GM12878 (cell line): ENCODE measurements around the gene SIPA1. TPM values are rescaled to one million over a fixed set of nuclear protein-coding genes. Genes with fewer than 3 reads are reported as not detected.

Experiments
- ATAC-seq: fragments of 200-7000 bp; cut with Tn5 transposase; 3 replicates; pipeline ENCODE4 v1.9.1; 2020; ENCODE audit warnings: mild to moderate bottlenecking, moderate library complexity
- BruUV-seq: library from RNA; stranded (reverse); fragments of 400-500 nt; replicated peaks from 2 replicates; lab custom pipeline; 2021; lab: Mats Ljungman, UMichigan
- CTCF ChIA-PET: fragments of 300-600 bp; sonication (Branson Sonifier 250); formaldehyde crosslinking; extraction: SDS; loops from one replicate; lab custom pipeline; 2021; ENCODE audit warnings: inconsistent platforms; lab: Yijun Ruan, JAX
- POLR2A ChIA-PET: fragments of 350-600 bp; formaldehyde crosslinking; extraction: SDS; loops from one replicate; lab custom pipeline; 2021; ENCODE audit warnings: inconsistent platforms; lab: Charles Lee
- RAD21 ChIA-PET: fragments of 300-600 bp; sonication (Branson Sonifier 250); formaldehyde crosslinking; loops from one replicate; lab custom pipeline; 2023; ENCODE audit warnings: antibody characterized with exemption; ENCODE audit not compliant: unreplicated experiment; lab: Charles Lee
- SMC1A ChIA-PET: fragments of 300-600 bp; sonication (Branson Sonifier 250); formaldehyde crosslinking; loops from one replicate; lab custom pipeline; 2023; ENCODE audit not compliant: unreplicated experiment, uncharacterized antibody; lab: Charles Lee
- DNase-seq: peaks from one replicate; pipeline ENCODE4 v3.0.0-alpha.2; 2011; ENCODE audit warnings: low read depth, low spot score
- FAIRE-seq: peaks from 3 replicates; lab custom pipeline; 2011; peaks lifted over from hg19 to GRCh38; lab: Jason Lieb, UNC
- H2AFZ ChIP-seq: 2 replicates; pipeline ENCODE4 v1.6.0; 2011; ENCODE audit warnings: low read depth, low read length, control low read depth; ENCODE audit not compliant: control insufficient read depth
- H3K27ac ChIP-seq: 2 replicates; pipeline ENCODE4 v1.5.1; 2011; ENCODE audit warnings: control low read depth; ENCODE audit not compliant: control insufficient read depth, insufficient read depth
- H3K27me3 ChIP-seq, 2 experiments: replicated peaks in 1 of 2; 2 replicates each; pipeline versions ENCODE4 v1.6.0 to v1.6.1; 2011; ENCODE audit warnings: low read length in 1 of 2; ENCODE audit not compliant: control insufficient read depth in 2 of 2, insufficient read depth in 2 of 2
- H3K36me3 ChIP-seq, 2 experiments: 2 replicates each; pipeline ENCODE4 v1.5.1; 2011; ENCODE audit warnings: low read length in 1 of 2; ENCODE audit not compliant: control insufficient read depth in 2 of 2, insufficient read depth in 2 of 2
- H3K4me1 ChIP-seq: 2 replicates; pipeline ENCODE4 v1.6.1; 2011; ENCODE audit warnings: mild to moderate bottlenecking, low read length, moderate library complexity, mixed read lengths; ENCODE audit not compliant: control insufficient read depth, insufficient read depth
- H3K4me2 ChIP-seq: 2 replicates; pipeline ENCODE4 v1.6.0; 2011; ENCODE audit warnings: control low read depth; ENCODE audit not compliant: control insufficient read depth, insufficient read depth
- H3K4me3 ChIP-seq: fragments of 200-600 bp; sonication (generic); 2 replicates; pipeline ENCODE4 v1.5.1; 2016
- H3K79me2 ChIP-seq: 2 replicates; pipeline ENCODE4 v1.6.0; 2011; ENCODE audit warnings: low read length; ENCODE audit not compliant: control insufficient read depth, insufficient read depth
- H3K9ac ChIP-seq: 2 replicates; pipeline ENCODE4 v1.8.0; 2011; ENCODE audit warnings: low read length, control low read depth, mixed read lengths; ENCODE audit not compliant: control insufficient read depth, insufficient read depth
- H3K9me3 ChIP-seq: replicated peaks from 3 replicates; pipeline ENCODE4 v1.5.1; 2011; ENCODE audit warnings: mild to moderate bottlenecking, low read length; ENCODE audit not compliant: control insufficient read depth, insufficient read depth
- H4K20me1 ChIP-seq: 2 replicates; pipeline ENCODE4 v1.6.0; 2011; ENCODE audit not compliant: control insufficient read depth, insufficient read depth
- BMI1 ChIP-seq: fragments of 450-650 bp; IDR thresholded peaks from 2 replicates; pipeline ENCODE4 v1.6.1; 2016; ENCODE audit warnings: mild to moderate bottlenecking, moderate library complexity, borderline replicate concordance
- NFIC ChIP-seq: IDR thresholded peaks from 2 replicates; pipeline ENCODE4 v1.6.1; 2012; ENCODE audit warnings: low read depth, mild to moderate bottlenecking, inconsistent platforms, low read length, moderate library complexity
- ZBTB33 ChIP-seq: fragments of 450-650 bp; IDR thresholded peaks from 2 replicates; pipeline ENCODE4 v1.6.1; 2017; ENCODE audit warnings: mild to moderate bottlenecking
- WGBS: methylation state at CpG from one replicate; pipeline ENCODE4 v1.1.6; 2016; ENCODE audit warnings: low lambda C conversion rate; ENCODE audit not compliant: insufficient replicate concordance, insufficient coverage; ENCODE audit errors: missing lambda C conversion rate; 5-methylcytosine and 5-hydroxymethylcytosine counted together
- in situ Hi-C: fragments of 300-500 bp; cut with MboI; formaldehyde crosslinking; loops from 9 replicates; pipeline ENCODE4 v1.14.3; 2018; ENCODE audit warnings: mixed read lengths
- intact Hi-C: fragments of 100-400 bp; cut with micrococcal nuclease; formaldehyde crosslinking; loops from one replicate; pipeline ENCODE4 v1.14.2; 2022; ENCODE audit not compliant: unreplicated experiment
- polyA plus RNA-seq, 11 experiments: library from polyadenylated mRNA; depleted of rRNA in 4 of 11; unstranded in 6 of 11; stranded (reverse) in 5 of 11; fragments of >200 nt; fragmentation: Nextera tagmentation in 4 of 11; fragmentation: Illumina TruSeq in 1 of 11; extraction: Ambion mirVana in 4 of 11; extraction: Trizol in 1 of 11; gene quantifications; 1 replicate in 1 of 11; 2 replicates in 10 of 11; pipeline versions ENCODE4 v1.2.1 to v1.2.3, GENCODE V29; 2011 to 2016; ENCODE audit warnings: inconsistent platforms in 2 of 11, missing spikeins in 2 of 11, low read depth in 1 of 11
- total RNA-seq, 4 experiments: library from RNA; depleted of rRNA in 3 of 4; stranded (reverse); fragments of >200 nt in 3 of 4; fragmentation: Illumina TruSeq in 1 of 4; extraction: Trizol in 1 of 4; gene quantifications; 2 replicates each; pipeline versions ENCODE4 v1.2.1 to v1.2.3, GENCODE V29; 2013 to 2021

Gene SIPA1
- total and polyA plus RNA-seq, 10 of the 15 experiments (the other 5 are each of a cell fraction or from before 2014, with no cell fraction given), result 1.0 to 139 (median 33.4) TPM

GRCh38 chr11:65661599-65662246 lies 23.8 kb downstream of the SIPA1 start:
- H3K27me3 ChIP-seq, result no peaks in the 10 kb centered on the region
- peaks cover 9% of the 10 kb centered on the region for H3K4me1 ChIP-seq
- no peak for ATAC-seq
- peaks cover 23 to 26% of the 10 kb centered on the region in 2 experiments; a peak in 3 of 4 replicates for H3K36me3 ChIP-seq
- SMC1A ChIA-PET, result interaction anchor here (0.7 to 1.9 kb wide), 2 partner anchors 9 kb away, joined by 3 to 19 read pairs; no protein-coding TSS in a partner anchor
- DNase-seq, result no peak
- TF ChIP-seq NFIC (no peak), ZBTB33 (peak; percentile 29; the same call in 1 of the 2 replicates), BMI1 (no peak)
- peak overlapping the region; percentile 92 for H3K4me2 ChIP-seq
- in situ Hi-C loops (no loop called here), intact Hi-C loops (no loop called here)
- no TSS peak for BruUV-seq
- peak overlapping the region; percentile 88 for H3K4me3 ChIP-seq
- H3K79me2 ChIP-seq, result peaks cover 28% of the 10 kb centered on the region
- no peaks in the 10 kb centered on the region; the same call in none of the 2 replicates for H4K20me1 ChIP-seq
- CTCF ChIA-PET, result interaction anchor here (1.7 to 3.6 kb wide), 3 partner anchors 9 to 50 kb away, joined by 8 to 13 read pairs (median 11); partner anchors contain the start of genes KAT5 and PCNX3
- RAD21 ChIA-PET, result interaction anchor here (2.1 to 2.6 kb wide), 3 partner anchors 10 to 50 kb away, joined by 4 to 19 read pairs (median 6); partner anchors contain the start of genes KAT5 and SIPA1
- WGBS, result 49% methylated on average over 21 of the region's 25 CpGs
- FAIRE-seq, result no peak
- peak overlapping the region; percentile 98 for H3K27ac ChIP-seq
- POLR2A ChIA-PET, result interaction anchor here (0.6 to 5.5 kb wide), 6 partner anchors 8 to 1420 kb away, joined by 3 to 88 read pairs (median 20); partner anchors contain the start of genes PCNX3 and SIPA1
- H2AFZ ChIP-seq, result no peak overlapping the region
- peak overlapping the region; percentile 98 for H3K9ac ChIP-seq
- H3K9me3 ChIP-seq, result no peaks in the 10 kb centered on the region
